GM18502 (cell line): Measurements from ENCODE around the gene KRTAP5-10.
"Not testable (repeated sequence)": the region's sequence is repeated elsewhere in the genome, so short reads cannot be mapped to it uniquely, and the experiment has no call there.

Experiments
- ATAC-seq: cut with Tn5 transposase; IDR thresholded peaks from one replicate; pipeline ENCODE4 v1.9.1; 2021; ENCODE audit warnings: mild to moderate bottlenecking; ENCODE audit not compliant: unreplicated experiment, poor library complexity

The KRTAP5-10 gene

DNA sequence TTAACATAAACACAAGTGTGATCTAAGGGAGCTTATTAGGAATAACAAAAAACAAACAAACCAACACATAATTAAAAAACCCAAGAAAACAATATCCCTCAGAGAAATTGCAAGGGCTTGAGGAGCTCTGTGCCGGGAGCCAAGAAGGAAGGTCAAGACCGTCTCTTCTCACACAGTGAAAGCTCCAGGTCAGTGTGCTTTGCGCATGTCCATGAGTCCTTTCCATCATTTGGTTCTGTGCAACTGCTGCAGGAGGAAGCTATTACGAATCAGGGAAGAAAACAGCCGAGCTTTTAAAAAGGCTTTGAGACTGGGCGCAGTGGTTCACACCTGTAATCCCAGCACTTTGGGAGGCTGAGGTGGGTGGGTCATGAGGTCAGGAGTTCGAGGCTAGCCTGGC is 23.0 kb upstream of the KRTAP5-10 start:
- no peak for ATAC-seq

DNA sequence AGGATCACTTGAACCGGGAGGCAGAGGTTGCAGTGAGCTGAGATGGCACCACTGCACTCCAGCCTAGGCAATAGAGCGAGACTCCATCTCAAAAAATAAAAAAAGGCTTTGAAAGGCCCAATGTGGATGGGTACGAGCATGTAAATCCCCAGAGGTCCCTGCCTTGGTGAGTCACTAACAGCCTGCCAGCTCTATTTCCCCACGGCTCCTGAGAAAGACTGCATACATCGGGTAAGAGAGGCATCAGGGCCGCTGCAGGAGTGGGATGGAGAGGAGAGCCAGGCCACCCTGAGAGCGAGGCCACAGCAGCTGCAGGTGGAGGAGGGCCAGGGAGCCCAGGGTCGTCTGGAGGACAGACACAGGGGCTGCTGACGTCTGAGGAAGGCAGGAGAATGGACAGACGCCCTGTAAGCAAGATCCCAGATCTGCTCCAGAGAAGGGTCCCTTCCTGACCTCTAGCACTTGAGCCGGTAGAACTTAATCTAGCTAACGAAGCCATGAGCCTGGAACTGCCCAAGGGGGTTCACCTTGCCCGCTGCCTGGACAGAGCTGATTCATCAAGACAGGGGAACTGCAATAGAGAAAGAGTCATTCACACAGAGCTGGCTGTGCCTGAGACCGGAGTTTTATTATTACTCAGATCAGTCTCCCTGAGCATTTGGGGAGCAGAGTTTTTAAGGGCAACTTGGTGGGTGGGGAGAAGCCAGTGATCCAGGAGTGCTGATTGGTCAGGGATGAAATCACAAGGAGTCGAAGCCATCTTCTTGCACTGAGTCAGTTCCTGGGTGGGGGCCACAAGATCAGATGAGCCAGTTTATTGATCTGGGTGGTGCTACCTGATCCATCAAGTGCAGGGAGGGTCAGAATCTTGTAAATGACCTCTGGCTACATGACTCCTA is 22.2 kb upstream of the KRTAP5-10 start:
- no peak for ATAC-seq

DNA sequence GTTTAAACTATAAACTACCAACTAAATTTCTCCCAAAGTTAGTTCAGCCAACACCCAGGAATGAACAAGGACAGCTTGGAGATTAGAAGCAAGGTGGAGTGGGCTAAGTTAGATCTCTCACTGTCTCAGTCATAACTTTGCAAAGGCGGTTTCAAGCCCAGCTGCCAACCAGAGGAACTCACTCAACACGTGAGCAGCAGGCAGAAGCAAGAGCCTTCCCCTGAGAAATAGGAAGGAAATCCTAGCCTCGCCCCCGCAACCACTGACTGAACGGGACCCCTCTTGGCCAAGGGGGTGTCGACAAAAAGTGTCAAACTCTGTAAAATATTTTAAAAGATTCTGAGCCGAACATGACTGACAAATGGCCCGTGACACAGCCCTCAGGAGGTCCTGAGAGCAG is 21.5 kb upstream of the KRTAP5-10 start:
- ATAC-seq = no peak

DNA sequence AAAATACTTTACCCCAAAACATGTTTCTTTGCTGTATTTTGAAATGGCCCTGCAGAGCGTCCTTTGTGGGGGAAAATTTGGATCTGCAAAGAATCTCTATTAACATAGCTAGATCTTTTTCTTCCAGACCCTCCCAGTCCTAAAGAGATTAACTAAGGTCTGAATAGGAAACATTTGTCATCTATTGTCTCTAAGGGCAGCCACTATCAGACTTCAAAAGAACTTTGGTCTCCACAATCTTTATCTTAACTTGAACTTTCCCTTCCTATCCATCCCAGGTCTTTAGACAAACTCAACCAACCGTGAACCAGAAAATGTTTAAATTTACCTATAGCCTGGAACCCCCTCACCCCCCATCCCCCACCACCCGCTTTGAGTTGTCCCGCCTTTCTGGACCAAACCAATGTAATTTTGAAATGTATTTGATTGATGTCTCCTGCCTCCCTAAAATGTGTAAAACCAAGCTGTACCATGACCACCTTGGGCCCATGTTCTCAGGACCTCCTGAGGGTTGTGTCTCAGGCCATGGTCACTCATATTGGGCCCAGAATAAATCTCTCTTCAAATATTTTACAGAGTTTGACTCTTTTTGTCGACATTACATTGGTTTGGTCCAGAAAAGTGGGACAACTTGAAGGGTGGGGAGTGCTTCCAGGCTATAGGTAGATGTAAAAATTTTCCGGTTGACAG is 20.7 kb upstream of the KRTAP5-10 start:
- ATAC-seq = no peak

DNA sequence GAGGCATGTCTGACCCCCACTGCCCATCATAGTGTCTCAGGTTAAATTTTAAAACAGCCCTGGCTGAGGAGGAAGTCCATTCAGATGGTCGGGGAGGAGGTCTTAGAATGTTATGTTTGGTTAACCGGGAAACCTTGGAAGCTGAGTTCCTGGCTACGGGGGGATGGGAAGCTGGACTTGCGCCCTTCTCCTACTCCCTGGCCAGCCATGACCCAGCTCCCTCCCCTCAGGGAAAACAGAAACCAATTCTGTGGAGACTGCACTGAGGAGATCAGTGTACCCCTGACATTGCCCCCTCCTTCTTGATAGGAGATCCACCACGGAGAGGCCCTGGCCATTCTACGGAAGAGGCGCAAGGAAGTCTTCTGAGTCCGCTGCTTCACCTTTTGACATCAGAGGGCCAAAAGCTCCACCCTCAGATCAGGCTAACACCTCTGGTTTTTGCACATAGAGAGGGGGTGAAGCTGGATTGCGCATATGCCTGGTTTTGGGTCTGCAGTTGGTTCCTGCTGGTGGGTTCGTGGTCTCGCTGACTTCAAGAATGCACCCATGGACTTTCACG is 19.9 kb upstream of the KRTAP5-10 start:
- ATAC-seq = no peak

DNA sequence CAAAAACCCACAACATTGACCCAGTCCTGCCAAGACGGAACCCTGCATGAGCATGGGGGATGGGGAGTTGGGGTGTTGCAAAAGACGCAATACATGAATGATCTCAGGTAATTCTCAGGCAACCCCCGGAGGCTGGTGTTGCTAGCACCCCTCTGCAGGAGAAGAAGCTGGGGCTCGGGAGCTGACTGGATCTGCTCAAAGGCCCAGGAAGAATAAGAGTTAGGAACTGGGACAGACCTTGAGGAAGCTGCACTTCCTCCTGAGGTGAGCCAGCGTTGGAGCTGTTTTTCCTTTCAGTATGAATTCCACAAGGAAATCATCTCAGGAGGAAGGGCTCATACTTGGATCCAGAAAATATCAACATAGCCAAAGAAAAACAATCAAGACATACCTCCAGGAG is 17.2 kb upstream of the KRTAP5-10 start, which contains the start of gene KRTAP5-9:
KRTAP5-9 (plus strand) TSS at position 301 of the 400 bp plus-strand sequence. CDS start 238 bp downstream, outside the sequence.
- no peak for ATAC-seq

DNA sequence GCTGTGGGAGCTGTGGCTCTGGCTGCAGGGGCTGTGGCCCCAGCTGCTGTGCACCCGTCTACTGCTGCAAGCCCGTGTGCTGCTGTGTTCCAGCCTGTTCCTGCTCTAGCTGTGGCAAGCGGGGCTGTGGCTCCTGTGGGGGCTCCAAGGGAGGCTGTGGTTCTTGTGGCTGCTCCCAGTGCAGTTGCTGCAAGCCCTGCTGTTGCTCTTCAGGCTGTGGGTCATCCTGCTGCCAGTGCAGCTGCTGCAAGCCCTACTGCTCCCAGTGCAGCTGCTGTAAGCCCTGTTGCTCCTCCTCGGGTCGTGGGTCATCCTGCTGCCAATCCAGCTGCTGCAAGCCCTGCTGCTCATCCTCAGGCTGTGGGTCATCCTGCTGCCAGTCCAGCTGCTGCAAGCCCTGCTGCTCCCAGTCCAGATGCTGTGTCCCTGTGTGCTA is 16.6 kb upstream of the KRTAP5-10 start:
- no peak for ATAC-seq

DNA sequence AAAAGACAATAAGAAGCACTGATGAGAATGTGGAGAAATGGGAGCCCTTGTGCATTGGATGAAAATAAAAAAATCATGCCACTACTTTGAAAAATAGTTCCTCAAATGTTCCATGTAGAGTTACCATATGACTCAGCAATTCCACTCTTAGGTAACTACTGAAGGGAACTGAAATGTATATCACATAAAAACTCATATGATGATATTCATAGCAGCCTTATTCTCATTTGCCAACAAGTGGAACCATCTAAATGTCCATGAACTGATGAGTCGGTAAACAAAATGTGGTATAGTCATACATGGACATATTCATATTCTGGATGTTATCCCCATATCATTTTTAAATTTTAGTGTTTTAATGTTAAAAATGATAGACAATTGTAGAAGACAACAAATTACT is 13.7 kb upstream of the KRTAP5-10 start:
- ATAC-seq = no peak

DNA sequence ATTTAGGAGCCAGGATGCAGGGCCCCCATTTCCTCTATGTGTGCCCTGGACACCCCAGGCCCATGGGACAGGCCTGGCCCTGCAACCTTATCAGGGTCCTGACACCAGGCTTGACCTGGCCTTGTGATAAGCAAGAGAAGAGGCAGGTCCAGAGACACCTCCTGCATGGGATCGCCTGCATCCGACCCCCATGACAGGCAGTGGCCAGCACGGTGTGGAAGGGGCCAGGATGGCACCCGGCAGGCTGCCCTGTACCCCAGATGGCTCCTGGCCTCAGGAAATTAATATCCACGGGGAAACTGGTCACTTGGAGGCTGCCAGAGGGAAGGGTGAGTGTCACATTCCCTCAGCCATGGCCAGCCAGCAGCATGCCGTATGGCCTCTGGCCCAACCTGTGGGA is 10.4 kb upstream of the KRTAP5-10 start:
- no peak for ATAC-seq

DNA sequence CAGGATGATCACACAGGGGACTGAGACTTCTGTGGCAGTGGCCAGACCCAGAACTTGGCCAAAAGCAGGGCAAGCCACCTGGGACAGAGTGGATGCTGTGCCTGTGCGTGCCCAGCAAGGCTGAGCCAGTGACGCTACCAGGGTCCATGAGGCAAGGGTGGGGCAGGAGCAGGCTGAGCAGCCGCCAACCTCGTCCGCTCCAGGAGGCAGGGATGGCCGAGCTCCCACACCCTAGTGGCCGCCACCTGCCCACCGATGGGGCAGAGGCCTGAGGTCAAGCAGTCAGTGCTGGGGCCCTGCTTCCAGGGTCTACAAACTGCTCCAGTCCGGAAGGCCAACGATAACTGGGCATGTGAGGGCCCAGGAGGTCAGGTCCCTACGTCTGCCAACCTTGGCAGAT is 9.9 kb upstream of the KRTAP5-10 start:
- no peak for ATAC-seq

DNA sequence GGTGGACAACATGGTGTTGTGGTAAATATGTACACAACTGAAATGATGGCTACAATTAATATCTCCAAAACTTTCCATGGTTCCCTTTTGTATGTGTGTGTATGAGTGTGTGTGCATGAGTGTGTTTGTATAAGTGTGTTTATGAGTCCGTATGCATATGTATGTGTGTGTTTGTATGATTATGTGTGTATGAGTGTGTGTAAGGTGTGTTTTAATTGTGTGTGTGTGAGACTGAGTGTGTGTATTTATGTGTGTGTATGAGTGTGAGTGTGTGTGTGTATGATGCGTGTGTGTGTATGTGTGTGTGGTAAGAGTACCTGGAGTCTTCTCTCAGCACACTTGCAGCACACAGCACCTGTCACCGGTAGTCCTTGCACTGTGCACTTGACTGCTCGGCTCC is 9.3 kb upstream of the KRTAP5-10 start:
- no peak for ATAC-seq

DNA sequence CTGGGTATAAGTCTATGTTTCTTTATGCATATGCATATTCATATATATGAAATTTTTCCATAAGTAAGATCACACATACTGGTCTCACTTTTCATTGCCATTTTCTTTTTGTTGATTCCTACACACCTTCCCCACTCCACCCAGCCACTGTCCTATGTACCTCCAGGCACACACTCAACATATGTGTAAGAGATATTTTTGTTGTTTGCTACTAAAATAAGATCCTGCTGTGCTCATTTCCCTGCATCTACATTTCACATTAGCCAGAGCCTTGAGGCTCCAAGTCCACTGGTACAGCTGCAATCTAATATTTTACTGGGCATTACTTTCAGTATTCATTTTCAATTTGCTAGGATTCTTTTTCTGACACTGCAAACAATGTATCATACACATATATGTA is 8.1 kb upstream of the KRTAP5-10 start:
- ATAC-seq = no peak

DNA sequence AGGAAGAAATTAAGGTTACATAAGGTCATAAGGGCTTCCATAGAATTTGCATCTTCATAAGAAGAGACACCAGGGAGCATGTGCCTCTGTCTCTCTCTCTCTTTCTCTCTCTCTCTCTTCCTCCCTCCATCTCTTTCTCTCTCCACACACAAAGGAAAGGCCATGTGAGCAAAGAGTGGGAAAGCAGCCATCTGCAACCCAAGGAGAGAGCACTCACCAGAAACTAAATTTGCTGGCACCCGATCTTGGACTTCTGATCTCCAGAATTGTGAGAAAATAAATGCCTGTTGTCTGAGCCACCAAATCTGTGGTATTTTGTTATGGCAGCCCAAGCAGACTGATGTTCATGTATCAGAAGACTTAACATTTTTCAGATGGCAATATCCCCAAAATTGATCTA is 6.4 kb upstream of the KRTAP5-10 start:
- ATAC-seq = no peak

DNA sequence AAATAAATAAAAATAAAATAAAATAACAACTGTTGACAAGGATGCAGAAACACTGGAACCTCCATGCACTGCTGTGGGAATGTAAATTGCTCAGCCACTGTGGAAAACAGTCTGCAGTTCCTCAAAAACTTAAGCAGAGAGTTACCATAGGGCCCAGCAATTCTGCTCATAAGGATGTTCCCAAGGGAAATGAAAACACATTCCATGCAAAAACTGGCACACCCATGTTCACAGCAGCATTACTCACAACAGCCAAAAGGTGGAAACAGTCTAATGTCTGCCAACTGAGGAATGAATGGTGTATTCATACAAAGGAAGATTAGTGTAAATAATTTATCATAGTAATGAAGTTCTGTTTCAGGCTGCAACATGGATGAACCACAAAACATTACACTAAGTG is 3.2 kb upstream of the KRTAP5-10 start:
- no peak for ATAC-seq

DNA sequence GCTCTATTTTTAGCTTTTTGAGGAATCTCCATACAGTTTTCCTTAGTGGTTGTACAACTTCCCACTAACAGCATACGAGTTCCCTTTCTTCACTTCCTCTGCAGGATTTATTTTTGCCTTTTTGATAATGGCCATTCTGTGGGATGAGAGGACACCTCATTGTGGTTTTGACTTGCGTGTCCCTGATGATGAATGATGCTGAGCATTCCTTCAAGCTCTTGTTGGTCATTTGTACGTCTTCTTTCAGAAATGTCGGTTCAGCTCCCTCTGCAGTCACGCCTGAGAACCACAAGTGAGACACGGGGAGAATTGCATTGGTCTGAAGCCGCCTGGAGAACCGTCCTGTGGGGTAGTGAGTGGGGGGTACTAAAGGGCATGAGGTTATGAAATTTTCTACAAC is 2.0 kb upstream of the KRTAP5-10 start:
- ATAC-seq = no peak

DNA sequence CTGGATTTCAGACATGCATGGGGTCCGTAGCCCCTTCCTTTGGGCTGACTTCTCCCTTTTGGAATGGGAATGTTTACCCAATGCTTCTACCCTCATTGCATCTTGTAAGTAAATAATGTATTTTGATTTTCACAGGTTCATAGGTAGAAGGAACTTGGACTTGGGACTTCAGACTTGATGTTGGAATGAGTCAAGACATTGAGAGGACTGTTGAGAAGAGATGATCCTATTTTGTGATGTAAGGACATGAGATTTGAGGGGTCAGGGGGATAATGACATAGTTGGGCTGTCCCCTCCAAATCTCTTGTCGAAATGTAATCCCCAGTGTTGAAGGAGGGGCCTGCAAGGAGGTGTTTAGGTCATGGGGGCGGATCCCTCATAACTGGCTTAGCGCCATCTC is 933 bp upstream of the KRTAP5-10 start:
- ATAC-seq = no peak

DNA sequence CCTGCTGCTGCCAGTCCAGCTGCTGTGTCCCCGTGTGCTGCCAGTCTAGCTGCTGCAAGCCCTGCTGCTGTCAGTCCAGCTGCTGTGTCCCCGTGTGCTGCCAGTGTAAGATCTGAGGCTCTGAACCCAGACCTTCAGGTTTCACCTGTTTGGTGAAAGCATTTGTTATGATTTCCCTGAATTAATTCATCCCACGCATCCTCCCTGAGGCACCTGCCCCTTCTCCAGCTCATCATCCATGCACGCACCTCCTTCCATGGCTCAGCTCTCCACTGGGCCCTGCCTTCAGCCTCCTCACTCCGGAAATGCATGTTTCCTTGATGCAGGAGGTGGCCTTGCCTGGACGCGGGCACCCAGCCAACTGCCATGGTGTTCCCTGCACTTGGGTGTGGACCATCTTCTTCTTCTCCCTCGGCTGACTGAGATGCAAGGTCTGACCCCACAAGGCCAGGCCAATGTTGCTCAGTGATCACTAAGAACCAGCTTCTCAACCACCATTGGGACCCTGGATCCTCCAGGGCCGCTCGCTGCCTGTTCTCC is 788 bp downstream of the KRTAP5-10 start:
- ATAC-seq = no peak

DNA sequence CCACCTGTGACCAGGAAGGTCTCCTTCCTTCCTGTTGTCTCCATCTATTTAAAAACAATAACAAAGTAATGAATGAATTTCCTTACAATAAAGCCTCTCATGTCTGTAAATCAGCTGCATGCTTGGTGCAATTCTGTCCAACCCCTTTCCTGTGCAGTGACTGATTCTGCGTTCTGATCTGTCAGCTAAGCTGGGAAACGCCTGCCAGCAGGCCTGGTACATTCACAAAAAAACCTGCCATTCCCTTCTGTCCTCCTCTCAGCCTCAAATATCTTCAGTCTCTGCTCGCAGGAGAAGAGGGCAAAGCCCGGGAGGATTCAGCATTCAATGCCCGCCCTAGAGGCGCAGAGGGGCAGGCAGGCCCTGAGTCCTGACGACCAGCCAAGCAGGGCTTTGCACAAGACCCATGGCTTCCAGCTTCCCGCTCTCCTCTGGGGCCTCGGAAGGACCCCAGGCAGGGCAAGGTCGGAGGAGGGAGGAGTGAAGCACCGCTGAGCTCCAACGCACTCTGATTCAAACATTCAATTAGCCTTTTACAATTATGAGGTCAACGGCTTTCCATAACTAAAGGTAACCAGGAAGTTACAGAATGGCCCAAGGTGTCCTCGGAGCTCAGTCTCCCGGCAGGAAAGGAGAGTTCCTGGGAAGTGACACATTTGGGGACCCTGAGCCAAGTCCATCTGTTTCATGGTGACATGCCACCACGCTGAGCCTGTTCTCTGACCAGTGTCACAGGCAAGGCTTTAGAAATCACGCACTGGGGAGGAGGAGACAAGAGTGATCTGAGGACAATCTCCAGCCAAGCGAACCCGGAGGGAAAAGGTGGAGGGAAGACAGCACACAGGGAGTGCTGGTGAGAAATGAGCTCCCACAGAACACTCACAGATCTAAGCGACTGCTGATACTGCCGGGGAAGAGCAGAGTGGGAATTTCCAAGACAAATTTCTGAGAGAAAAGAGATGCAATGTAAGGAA is 1.6 kb downstream of the KRTAP5-10 start:
- not testable (repeated sequence) for ATAC-seq

DNA sequence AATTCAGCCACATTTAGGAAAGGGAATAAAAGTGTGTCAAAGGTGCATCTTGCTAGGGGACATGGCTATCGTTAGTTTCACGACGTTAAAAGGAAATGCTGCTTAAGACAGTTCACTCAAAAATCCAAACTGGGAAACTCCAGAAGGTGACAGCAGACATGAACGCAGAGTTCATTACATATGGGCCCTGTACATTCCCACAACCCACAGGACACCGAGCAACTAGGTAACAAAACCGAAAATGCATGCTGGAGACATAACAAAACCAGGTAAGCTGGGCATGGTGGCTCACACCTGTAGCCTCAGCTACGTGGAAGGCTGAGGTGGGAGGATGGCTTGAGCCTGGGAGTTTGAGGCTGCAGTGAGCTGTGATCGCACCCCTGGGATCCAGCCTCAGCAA is 2.3 kb downstream of the KRTAP5-10 start:
- not testable (repeated sequence) for ATAC-seq
